DND-41 (cell line): Measurements from ENCODE around the gene NRXN3.

Source experiments
- CTCF ChIP-seq: IDR thresholded peaks from 2 replicates; pipeline ENCODE4 v1.5.1; 2012; ENCODE audit warnings: borderline replicate concordance, low read length, moderate library complexity, mild to moderate bottlenecking; ENCODE audit not compliant: poor library complexity, severe bottlenecking; ENCODE audit errors: extremely low read depth
- EZH2 ChIP-seq: IDR thresholded peaks from 3 replicates; pipeline ENCODE4 v1.6.1; 2012; ENCODE audit warnings: borderline replicate concordance, low read depth, mild to moderate bottlenecking, moderate library complexity, low read length, inconsistent platforms; ENCODE audit not compliant: severe bottlenecking

GRCh38 chr14:79370969-79371368 is 1200.8 kb downstream of the NRXN3 start:
- TF ChIP-seq CTCF = no peak
- no peak for TF ChIP-seq EZH2
